IPS-18c (cell line): ENCODE data around the gene LHX3.

Experiments used
- H3K4me3 ChIP-seq: 2 replicates; pipeline ENCODE4 v1.7.0; 2013; ENCODE audit warnings: low read depth, mild to moderate bottlenecking, low read length, moderate library complexity; ENCODE audit not compliant: insufficient read depth
- H3K9me3 ChIP-seq: one replicate; pipeline ENCODE4 v1.6.1; 2013; ENCODE audit warnings: mild to moderate bottlenecking, low read length, moderate library complexity; ENCODE audit not compliant: control insufficient read depth, insufficient read depth

Gene LHX3

DNA sequence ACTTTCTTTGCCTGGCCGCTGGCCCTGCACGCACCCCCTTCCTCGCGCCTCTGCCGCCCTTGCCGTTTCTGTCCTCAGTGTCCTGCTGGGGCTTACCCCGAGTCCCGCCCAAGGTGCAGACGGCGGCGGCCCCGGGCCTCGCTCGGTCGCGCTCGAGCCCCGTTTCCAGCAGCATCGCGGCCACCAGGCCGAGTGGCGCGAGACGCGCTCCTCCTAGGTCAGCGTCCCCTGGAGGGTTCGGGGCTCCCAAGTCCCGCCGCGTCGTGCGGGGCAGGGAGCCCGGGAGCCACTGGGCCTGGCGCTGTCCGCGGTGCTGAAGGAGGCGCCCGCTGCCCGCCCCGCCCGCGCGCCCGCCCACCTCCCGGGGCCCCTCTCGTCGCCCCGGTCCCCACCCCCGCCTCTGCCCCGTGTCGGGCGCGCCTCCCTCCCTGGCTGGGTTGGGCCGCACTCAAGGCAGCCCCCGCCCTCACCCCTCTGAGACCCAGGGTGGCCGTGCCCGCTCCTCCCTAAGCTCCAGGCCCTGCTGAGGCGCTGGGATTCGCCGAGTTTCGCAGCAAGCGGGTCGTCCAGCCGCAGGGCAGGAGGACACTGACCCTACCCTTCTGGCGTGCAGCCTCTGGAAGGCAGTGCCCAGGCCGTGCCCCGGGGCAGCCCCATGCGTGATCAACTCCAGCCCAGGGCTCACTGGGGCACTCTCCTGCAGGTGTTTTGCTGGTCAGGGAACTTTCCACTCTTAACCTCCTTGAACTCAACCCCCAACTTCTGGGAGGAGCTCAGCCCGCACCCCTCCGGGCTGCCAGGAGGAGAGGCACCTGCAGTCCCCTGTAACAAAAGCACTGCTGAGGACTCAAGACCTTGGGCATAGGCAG lies at the start of gene LHX3:
LHX3 (minus strand) TSS at position 291 of the 869 bp plus-strand sequence; CDS start at position 175, 116 bp downstream.
- H3K4me3 ChIP-seq, result no peak within 1 kb of the TSS
- no peaks in the 10 kb centered on the region for H3K9me3 ChIP-seq

DNA sequence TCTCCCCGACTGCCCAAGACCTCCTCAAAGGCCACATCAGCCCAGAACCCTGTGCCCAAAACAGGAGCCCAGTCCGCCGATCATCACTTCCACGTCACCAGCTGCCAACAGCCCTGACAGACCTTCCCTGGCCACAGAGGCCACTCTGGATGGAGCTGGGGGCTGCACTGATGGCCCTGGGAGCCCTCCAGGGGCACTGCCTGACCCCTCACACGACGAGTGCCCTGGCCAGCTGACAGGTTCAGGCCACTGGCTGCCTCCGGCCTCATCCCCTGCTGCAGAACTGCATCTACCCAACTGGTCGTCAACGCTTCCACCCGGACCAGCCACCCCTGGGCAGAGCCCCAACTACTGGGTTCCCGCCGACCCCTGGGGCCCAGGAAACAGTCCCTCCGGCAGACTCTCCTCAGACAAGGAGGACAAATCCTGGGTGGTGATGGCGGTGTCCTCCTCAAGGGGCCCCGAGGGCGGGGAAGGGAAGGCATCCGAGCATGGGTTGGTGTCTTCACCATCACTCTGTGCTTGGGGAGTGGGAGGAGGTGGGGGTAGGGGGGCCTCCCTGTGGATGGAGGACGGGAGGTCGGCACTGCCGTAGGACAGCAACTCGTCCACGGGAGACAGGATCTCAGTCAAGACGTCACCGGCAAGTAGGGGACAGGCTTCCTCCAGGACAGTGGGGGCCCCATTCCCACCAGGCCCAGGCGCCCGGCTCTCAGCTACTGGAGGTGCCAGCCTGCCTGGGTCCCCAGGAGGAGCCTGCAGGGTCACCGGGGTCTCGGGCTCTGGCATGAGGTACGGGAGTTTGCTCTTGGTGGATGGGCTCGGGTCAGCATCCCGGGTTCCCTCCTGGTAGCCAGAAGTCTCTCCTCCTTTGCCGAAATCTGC lies 48.6 kb upstream of the LHX3 start:
- H3K9me3 ChIP-seq, result peaks cover 2% of the 10 kb centered on the region
- H3K4me3 ChIP-seq, result no peak overlapping the region

DNA sequence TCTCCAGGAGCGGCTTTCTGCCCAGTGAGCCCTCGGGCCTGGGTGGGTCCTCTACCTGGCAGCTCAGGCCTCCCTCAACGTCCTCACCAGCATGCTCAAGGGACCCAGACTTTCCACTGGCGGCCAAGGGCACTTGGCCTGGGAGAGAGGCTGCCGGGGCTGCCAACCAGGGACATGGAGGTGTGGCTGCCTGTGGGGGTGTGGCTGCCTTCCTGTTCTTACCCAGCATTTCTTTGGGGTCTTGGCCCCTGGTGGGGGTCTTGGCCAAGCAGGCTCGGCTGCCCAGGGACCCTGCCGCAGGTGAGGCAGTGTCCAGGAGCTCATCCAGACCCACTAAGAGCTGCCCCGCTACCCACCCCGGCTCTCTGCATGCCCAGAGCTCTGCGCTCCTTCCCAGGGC lies 47.9 kb upstream of the LHX3 start:
- H3K9me3 ChIP-seq, result peaks cover 2% of the 10 kb centered on the region
- no peak overlapping the region for H3K4me3 ChIP-seq

DNA sequence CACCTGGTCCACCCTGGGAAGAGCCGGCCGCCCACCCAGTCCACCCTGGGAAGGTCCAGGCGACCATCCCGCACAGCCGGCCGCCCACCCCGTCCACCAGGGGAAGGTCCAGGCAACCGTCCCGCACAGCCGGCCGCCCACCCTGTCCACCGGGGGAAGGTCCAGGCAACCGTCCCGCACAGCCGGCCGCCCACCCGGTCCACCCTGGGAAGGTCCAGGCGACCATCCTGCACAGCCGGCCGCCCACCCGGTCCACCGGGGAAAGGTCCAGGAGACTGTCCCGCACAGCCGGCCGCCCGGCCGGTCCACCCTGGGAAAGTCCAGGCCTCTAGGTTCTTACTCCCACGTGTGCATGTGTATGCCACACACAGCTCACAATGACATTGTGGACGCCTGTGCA lies 47.4 kb upstream of the LHX3 start:
- no peak overlapping the region for H3K4me3 ChIP-seq
- H3K9me3 ChIP-seq, result peaks cover 2% of the 10 kb centered on the region

GRCh38 chr9:136251264-136252115 lies 46.6 kb upstream of the LHX3 start:
- Histone ChIP-seq H3K9me3 (peaks cover 2% of the 10 kb centered on the region), H3K4me3 (no peak overlapping the region)

DNA sequence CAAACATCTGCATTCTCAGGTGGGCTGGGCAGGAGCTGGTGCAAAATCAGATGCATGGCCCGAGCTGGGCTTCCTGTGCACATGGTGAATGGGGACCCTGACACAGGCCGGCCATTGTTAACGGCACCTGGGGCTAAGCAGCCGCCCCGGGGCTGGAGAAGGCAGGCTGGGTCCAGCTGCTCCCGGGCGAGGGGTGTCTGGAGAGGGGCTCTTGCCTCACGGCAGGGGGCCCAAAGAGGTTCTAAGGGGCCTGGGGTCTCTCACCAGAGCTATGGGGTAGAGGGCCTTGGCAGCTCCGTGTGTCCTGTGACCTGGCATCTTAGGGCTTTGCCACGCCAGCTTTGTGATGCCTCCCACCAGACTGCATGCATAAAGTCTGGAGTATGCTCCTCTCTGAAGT lies 45.7 kb upstream of the LHX3 start:
- peaks cover 2% of the 10 kb centered on the region for H3K9me3 ChIP-seq
- H3K4me3 ChIP-seq, result no peak overlapping the region

DNA sequence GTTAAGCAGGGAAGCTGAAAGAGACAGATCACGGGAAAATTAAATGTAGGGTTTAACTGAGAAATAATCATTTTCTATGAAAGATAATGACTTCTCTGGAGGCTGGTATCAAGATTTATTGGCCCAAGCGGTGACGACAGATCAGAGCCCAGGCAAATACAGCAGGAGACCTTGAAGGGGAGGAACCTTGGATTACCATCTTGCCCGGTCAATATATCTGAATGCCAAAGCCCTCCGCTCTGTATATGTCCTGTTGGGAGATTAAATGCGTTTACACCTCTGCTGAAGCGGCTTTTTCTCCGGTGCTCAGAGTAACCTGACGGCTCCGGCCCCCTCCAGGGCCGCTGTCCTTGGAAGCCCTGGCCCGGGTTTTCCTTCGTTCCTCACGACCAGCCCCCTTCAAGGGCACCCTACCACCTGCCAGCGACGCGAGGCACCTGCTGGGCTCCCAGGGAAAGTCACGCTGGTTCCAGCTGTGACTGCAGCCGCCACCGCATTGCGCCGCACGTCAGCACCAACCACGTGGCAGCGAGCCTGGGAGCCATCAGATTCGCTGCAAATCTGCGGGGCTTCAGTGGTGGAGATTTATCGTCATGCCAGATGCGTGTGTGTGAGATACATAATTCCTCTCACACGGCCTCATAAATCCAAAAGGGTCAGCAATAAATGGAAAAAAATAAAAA lies 45.1 kb upstream of the LHX3 start:
- Histone ChIP-seq H3K4me3 (no peak overlapping the region), H3K9me3 (peaks cover 2% of the 10 kb centered on the region)

- peaks cover 2% of the 10 kb centered on the region for H3K9me3 ChIP-seq
- no peak overlapping the region for H3K4me3 ChIP-seq
Observed at GRCh38 chr9:136248951-136249876, 44.3 kb upstream of the LHX3 start.

- H3K4me3 ChIP-seq, result peak overlapping the region; percentile 9; the same call in 1 of the 2 replicates
- peaks cover 2% of the 10 kb centered on the region for H3K9me3 ChIP-seq
Observed at GRCh38 chr9:136247947-136248637, 43.2 kb upstream of the LHX3 start.

- Histone ChIP-seq H3K9me3 (no peaks in the 10 kb centered on the region), H3K4me3 (peak overlapping the region; percentile 9; the same call in 1 of the 2 replicates)
Observed at GRCh38 chr9:136247551-136247916, 42.6 kb upstream of the LHX3 start.

DNA sequence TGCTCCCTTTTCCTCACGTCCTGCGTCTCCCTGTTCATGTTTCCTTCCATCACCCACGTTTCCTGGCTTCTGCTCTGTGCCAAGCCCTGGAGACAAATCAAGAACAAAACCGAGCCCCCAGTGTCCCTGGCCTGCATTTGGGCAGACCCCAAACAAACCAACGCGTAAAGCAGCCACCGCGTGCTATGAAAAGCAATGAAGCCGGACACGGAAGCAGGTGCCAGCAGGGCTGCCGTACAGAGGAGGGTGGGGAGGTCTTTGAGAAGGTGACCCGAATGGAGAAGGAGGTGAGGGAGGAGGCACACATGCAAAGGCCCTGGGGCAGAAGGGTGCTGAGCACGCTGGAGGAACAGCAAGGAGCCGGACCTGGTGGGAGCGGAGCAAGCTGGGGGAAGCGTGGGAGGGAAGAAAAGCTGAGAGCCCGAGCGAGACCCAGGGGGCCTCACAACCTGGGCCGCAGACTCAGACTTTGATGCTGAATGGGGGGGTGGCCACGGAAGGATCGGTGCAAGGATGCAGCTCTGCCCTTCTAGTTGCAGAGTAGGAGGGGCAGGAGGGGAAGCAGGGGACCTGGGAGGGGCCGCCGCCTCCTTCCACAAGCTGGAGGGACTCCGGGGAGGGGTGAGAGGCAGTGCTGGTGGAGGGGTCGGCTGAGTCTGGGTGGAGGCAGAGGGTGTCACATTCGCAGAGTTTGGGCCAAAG lies 42.1 kb upstream of the LHX3 start:
- H3K4me3 ChIP-seq, result no peak overlapping the region
- peaks cover 2% of the 10 kb centered on the region for H3K9me3 ChIP-seq

DNA sequence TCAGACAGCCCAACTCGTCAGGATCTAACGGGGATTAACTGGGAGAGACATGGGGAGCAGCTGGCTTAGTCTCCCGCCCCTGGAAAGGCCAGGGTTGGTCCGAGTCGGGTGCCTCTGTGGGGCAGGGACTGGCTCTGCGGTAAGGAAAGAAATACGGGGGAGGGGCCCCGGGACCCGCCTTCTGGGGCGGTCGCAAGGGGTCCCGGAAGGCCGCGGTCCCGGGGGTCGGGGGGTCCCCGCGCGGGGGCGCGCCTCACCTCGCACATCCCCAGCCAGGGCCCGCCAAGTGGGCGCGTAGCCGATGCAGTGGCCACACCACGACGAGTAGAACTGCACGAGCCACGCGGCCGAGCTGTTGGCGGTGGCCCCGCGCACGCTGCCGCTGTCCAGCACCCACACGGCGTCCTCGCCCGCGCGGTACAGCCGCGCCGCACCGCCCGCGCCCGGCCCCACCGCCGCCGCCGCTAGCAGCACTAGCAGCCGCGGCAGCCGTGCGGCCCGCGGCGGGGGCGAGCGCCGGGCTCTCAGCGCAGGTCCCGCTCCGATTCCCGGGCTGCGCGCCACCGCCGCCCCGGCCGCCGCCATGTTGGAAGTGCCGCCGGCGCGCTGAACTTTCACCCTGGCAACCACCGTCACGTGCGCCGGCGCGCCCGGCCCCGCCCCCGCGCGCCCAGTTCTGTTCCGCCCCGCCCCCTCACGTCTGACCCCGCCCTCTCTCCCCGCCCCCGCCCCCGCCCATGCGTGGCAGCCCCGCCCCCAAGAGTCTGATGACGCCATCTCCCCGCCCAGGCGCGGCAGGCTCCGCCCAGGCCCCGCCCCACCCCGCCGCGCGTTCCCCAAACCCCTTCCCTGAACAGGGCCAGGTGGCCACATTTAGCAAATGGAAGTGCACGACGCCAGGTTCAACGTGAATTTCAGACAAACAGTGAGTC lies 40.6 kb upstream of the LHX3 start, which contains the start of gene QSOX2:
QSOX2 (minus strand) TSS at position 594 of the 932 bp plus-strand sequence; CDS start at position 585, 9 bp downstream.
- Histone ChIP-seq H3K9me3 (peaks cover 2% of the 10 kb centered on the region), H3K4me3 (peak within 1 kb of the TSS; percentile 74)

DNA sequence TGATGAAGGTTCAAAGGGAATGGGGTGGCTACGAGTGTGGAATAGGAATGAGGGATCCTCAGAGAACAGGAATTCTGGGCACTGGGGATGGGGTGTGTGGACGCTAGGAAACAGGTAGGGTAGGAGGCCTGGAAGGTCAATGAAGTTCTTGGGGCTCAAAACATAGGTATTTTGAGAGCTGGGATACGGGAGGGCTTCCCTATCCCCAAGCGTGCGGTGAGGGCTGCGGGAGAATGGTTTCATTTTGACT lies 40.0 kb upstream of the LHX3 start:
- Histone ChIP-seq H3K9me3 (peaks cover 2% of the 10 kb centered on the region), H3K4me3 (peak overlapping the region; percentile 74)
